SK-N-MC (cell line): ENCODE measurements around the gene ELK4.

ENCODE experiments used
- EZH2 ChIP-seq: fragments of 200-600 bp; sonication (generic); IDR thresholded peaks from one replicate; pipeline ENCODE4 v1.6.1; 2017; ENCODE audit warnings: antibody characterized with exemption
- POLR2AphosphoS5 ChIP-seq: IDR thresholded peaks from 2 replicates; pipeline ENCODE4 v1.6.1; 2012; ENCODE audit warnings: mild to moderate bottlenecking, low read depth, low read length, borderline replicate concordance

DNA sequence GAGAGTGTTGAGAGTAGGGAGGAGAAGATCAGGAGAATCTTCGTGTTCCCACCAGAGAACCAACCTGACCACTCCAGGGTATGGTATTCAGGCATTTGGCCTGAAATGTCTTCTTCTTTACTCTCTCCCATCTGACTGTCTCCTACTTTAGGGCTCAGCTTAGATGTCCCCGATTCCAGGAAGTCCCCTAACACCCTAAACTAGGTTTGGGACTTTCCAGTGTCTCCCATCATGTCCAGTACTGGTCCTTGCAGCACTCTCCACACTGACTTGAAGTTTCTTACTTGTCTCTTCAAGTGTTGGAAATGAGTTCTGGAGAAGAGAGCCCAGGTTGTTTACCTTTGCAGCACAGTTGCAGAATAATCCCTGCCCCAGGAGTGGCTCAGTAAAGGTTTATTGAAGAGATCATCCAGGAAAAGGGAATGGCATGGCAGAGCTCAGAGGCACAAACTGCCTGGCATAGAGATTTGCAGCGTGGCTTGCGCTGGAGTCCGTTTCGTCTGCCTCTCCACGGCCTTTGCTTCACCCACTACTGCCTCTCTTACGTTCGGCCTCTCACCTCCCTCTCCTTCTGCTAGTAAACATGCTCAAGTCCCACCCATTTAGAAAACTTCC, 6.2 kb upstream of the ELK4 start:
- TF ChIP-seq POLR2AphosphoS5, result no peak
- TF ChIP-seq EZH2, result no peak
